Activated T-helper 17 cell treated with anti-CD3 and anti-CD28 coated beads, Interleukin-2, amount 50 U/mL, for 72 hours (primary cell): ENCODE data around the gene FRMD8. TPM values are rescaled to one million over a fixed set of nuclear protein-coding genes. Genes with fewer than 3 reads are reported as not detected.

Source experiments
- ATAC-seq: fragments of 150-1000 bp; cut with Tn5 transposase; replicated peaks from 2 replicates; pipeline ENCODE4 v1.10.0; 2021; ENCODE audit warnings: mild to moderate bottlenecking, moderate library complexity
- H3K27ac Mint-ChIP-seq: one replicate; pipeline ENCODE4 v1.8.0; 2022; ENCODE audit warnings: mixed read lengths
- H3K27me3 Mint-ChIP-seq: one replicate; pipeline ENCODE4 v1.8.0; 2022; ENCODE audit warnings: mixed read lengths
- H3K36me3 Mint-ChIP-seq: one replicate; pipeline ENCODE4 v1.8.0; 2022; ENCODE audit warnings: low read depth, mild to moderate bottlenecking, mixed read lengths
- H3K4me1 Mint-ChIP-seq: one replicate; pipeline ENCODE4 v1.8.0; 2022; ENCODE audit warnings: mixed read lengths
- H3K4me3 Mint-ChIP-seq: one replicate; pipeline ENCODE4 v1.8.0; 2022; ENCODE audit warnings: mild to moderate bottlenecking, mixed read lengths
- H3K9me3 Mint-ChIP-seq: one replicate; pipeline ENCODE4 v1.8.0; 2022; ENCODE audit warnings: mixed read lengths
- total RNA-seq, 2 donors: library from RNA; stranded (reverse); gene quantifications; one replicate each; pipeline ENCODE4 v1.2.3, GENCODE V29; 2022

The FRMD8 gene
- total RNA-seq, 2 donors from 2014 or later: 49.6 to 52.1 TPM

DNA sequence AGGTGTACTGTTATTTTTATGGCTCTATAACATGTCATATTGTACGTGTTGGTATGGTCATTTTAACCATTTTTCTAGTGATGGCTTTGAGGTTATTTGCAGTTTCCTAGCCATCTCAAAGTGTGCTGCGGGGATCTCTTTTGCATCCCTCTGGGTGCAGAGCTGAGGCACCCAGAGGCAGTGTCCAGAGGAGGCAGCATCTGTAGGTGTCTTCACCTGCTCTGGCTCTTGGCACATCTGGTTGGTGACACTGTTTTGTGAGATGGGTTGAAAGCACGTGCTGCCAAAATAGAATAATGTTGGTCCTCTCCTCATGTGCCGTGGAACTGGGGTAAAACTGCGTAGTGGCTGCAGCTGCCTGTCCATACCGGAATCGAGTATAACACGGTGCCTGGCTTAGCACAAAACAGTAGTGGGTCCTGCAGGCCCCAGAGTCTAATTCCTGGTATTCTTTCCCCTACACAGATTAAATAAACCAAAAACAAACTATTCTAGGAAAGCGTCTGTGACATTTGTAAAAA, 49.0 kb downstream of the FRMD8 start:
- Mint-ChIP-seq H3K27ac (peak overlapping the region; percentile 67), H3K4me3 (peak overlapping the region; percentile 99), H3K36me3 (peaks cover 100% of the 10 kb centered on the region), H3K9me3 (no peaks in the 10 kb centered on the region), H3K4me1 (peaks cover 63% of the 10 kb centered on the region), H3K27me3 (no peaks in the 10 kb centered on the region)
- no peak for ATAC-seq

DNA sequence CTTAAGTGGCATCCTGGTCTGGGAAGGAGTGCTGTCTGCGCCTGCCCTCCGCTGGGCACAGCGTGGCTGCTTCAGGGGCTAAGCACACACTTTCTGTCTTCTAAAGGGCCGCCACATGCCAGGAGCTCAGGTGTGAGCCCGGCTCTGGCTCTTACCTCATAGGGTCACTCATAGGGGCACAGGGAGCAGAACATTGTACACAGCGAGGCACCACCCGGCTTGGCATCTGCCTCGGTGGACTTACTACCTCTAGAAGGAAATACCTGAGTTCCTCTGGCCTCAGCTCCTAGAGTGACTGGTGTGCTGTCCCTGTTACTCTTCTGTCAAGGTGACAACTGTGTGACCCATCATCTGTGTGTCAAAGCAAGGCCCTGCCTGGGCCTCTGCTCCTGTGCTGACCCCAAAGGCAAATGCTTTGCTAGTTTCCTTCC, 49.6 kb downstream of the FRMD8 start:
- ATAC-seq: peak; percentile 19
- Mint-ChIP-seq H3K36me3 (peaks cover 100% of the 10 kb centered on the region), H3K27ac (peak overlapping the region; percentile 67), H3K4me3 (peak overlapping the region; percentile 99), H3K27me3 (no peaks in the 10 kb centered on the region), H3K4me1 (peaks cover 63% of the 10 kb centered on the region), H3K9me3 (no peaks in the 10 kb centered on the region)

DNA sequence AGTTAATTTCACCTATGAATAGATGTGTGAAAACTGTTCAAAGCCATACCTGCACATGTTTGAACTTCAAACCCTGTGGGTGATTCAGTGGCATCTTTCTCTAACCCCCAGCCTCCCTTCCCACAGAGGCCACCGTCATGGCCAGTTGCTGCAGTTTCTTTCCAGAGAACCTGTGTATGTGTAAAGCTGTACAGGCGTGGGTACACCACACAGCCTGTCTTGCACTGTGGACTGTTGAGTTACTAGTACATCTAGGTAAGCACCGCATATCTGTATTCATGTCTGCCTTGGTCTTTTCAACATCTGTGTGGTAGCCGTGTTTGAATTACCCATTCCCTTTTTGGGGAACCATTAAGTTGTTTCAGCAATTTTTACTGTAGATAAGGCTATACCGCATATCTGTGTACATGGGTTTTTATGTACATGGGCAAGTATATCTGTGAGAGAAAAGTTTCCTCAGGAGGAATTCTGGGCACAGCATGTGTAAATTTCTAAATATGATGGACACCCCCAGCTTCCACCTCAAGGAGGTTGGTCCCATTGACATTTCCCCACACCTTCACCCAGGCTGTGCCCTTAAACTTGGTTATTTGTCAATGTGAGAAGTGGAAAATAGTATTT, 50.1 kb downstream of the FRMD8 start:
- H3K27ac Mint-ChIP-seq: peak overlapping the region; percentile 50
- H3K4me1 Mint-ChIP-seq: peaks cover 59% of the 10 kb centered on the region
- H3K36me3 Mint-ChIP-seq: peaks cover 100% of the 10 kb centered on the region
- ATAC-seq: peak; percentile 19
- H3K4me3 Mint-ChIP-seq: peak overlapping the region; percentile 99
- H3K27me3 Mint-ChIP-seq: no peaks in the 10 kb centered on the region
- H3K9me3 Mint-ChIP-seq: no peaks in the 10 kb centered on the region

DNA sequence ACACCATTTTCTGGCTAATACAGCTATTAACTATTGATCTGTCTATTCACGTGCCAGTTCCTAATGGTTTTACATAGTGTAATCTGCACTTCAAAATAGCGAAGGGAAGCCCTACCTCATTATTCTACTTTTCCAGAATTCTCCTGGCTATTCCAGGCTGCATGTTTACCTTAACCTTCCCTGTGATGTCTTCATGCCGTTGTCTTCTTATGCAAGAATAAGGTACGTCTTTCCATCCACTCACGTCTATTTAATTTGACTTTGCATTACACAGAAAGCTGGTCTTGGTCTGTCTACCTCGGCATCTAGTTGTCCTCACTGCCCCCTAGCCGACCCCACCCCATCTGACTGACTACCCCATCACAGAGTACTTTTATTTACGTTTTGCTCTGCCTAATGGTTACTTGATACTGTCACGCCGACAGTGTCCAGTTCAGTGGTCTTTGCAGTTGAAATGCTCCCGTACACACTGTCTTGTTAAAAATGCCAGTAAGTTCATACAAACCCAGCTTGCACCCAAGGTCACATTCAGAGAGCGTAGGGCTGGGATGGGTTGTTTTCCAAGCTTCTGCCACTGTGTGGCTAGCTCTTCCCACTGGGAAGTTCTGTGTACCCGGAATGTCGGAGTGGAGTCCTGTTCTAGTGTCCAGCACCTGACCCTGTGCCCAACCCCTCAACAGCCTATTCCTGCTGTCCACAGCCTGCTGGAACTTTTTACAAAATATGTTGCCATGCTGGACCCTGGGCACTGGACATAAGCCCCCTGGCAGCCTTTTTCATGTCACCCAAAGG, 51.2 kb downstream of the FRMD8 start:
- ATAC-seq: no peak
- H3K9me3 Mint-ChIP-seq: no peaks in the 10 kb centered on the region
- H3K4me3 Mint-ChIP-seq: peak overlapping the region; percentile 99
- no peak overlapping the region for H3K27ac Mint-ChIP-seq
- no peaks in the 10 kb centered on the region for H3K27me3 Mint-ChIP-seq
- H3K4me1 Mint-ChIP-seq: peaks cover 52% of the 10 kb centered on the region
- H3K36me3 Mint-ChIP-seq: peaks cover 100% of the 10 kb centered on the region

DNA sequence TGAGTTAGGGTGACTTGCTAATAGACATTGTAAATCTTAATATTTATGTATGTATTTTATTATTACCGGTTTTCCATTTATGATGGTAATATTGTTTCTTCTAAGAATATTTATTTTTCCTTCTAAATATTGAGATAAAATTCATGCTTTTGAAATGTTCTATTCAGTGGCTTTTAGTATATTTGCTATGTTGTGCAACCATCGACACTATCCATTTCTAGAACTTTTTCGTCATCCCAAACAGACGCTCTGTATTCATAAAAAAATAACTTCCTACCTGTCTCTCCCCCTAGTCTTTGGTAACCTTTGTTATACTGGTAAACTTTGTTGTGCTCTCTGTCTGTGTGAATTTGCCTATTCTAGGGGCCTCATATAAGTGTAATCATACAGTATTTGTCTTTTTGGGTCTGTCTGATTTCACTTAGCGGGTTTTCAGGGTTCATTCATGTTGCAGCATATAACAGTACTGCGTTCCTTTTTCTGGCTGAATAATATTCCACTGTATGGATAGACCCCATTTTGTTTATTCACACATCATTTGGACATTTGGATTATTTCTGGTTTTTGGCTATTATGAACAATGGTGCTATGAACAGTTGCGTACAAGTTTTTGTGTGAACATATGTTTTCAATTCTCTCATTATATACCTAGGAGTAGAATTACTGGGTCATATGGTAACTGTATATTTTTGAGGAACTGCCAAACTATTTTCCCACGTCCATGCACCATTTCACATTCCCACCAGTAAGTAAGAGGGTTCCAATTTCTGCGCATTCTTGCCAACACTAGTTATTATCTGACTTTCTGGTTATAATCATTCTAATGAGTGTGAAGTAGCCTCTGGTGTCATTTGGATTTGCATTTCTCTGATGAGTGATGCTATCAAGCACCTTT, 52.1 kb downstream of the FRMD8 start:
- Mint-ChIP-seq H3K9me3 (no peaks in the 10 kb centered on the region), H3K4me1 (peaks cover 50% of the 10 kb centered on the region), H3K27me3 (no peaks in the 10 kb centered on the region), H3K36me3 (peaks cover 100% of the 10 kb centered on the region), H3K4me3 (peak overlapping the region; percentile 99), H3K27ac (peak overlapping the region; percentile 88)
- no peak for ATAC-seq

DNA sequence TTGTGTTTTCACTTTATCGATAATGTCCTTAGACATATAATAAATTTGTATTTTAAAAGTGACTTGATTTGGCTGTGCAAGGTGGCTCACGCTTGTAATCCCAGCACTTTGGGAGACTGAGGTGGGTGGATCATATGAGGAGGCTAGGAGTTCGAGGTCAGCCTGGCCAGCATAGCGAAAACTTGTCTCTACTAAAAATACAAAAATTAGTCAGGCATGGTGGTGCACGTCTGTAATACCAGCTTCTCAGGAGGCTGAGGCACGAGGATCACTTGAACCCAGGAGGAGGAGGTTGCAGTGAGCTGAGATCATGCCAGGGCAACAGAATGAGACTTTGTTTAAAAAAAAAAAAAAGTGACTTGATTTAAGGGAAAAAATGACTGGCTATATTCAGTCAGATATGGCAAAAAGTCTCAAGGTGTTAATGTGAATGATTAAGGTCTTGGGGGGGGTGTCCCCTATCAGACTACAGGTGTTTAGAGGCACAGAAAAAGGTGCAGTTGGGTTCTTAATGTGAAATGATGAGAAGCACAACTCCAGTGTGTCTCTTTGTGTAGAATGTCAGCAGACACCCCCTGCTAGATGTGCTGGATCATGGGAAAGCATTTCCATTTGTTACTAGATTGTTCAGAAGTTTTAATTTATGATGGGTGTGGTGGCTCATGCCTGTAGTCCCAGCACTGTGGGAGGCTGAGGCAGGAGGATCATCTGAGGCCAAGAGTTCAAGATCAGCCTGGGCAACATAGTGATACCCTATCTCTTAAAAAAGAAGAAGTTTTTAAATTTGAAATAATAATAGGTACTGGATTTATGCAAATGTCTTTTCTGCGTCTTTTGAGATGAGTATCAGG, 53.1 kb downstream of the FRMD8 start:
- H3K4me3 Mint-ChIP-seq: peak overlapping the region; percentile 99
- no peaks in the 10 kb centered on the region for H3K27me3 Mint-ChIP-seq
- peak; percentile 37 for ATAC-seq
- H3K36me3 Mint-ChIP-seq: peaks cover 99% of the 10 kb centered on the region
- H3K27ac Mint-ChIP-seq: peak overlapping the region; percentile 88
- H3K9me3 Mint-ChIP-seq: no peaks in the 10 kb centered on the region
- peaks cover 55% of the 10 kb centered on the region for H3K4me1 Mint-ChIP-seq

DNA sequence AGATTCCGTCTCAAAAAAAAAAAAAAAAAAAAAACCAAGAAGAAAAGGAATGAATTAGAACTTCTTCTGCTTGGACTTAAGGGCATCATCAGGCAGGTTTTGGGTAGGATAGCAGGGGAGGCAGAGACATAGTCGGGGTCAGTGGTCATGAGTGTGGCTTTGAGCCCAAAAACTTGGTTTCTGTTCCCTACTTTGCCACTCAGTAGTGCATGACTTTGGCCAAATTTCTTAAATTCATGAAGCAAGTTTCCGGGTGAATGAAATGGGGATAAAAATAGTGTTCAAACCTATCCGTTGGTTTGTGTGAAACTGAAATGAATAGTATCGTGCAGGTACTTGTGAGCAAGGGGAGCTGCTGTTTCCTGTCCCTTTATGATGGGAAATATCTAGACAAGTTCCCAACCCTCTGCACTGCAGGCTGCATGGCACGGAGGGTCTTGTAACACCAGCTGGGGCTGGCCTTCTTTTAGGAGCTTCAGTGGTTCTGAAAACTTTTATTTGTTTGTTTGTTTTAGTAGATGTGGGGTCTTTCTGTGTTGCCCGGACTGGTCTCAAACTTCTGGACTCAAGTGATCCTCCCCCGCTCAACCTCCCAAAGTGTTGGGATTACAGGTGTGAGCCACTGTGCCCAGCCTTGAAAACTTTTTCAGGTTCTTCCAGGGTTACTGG, 54.5 kb downstream of the FRMD8 start:
- peak overlapping the region; percentile 99 for H3K4me3 Mint-ChIP-seq
- H3K36me3 Mint-ChIP-seq: peaks cover 94% of the 10 kb centered on the region
- peak; percentile 3 for ATAC-seq
- H3K27me3 Mint-ChIP-seq: no peaks in the 10 kb centered on the region
- H3K27ac Mint-ChIP-seq: peak overlapping the region; percentile 88
- peaks cover 46% of the 10 kb centered on the region for H3K4me1 Mint-ChIP-seq
- H3K9me3 Mint-ChIP-seq: no peaks in the 10 kb centered on the region

DNA sequence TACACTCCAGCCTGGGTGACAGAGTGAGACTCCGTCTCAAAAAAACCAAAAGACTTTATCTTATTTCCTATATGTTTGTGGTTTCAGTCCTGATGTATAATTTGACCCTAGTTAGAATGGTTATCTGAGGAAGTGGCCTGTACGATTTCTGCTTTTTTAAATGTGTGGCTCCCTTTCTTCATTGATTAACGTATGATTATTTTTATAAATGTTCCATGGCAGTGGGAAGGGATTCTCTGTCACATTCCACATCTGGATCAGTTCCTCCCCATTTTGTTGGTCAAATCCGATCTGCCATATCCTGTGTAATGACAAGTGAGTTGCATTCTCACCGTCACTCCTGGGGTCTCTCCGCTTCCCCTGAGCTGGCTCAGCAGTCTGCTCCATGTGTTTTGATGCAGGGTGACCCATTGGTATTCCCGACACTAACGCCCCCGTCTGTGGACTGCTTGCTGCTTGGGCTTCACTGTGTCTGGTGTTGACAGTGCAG, 56.5 kb downstream of the FRMD8 start:
- Mint-ChIP-seq H3K4me3 (peak overlapping the region; percentile 38), H3K9me3 (no peaks in the 10 kb centered on the region), H3K4me1 (peaks cover 31% of the 10 kb centered on the region), H3K36me3 (peaks cover 88% of the 10 kb centered on the region), H3K27ac (peak overlapping the region; percentile 91), H3K27me3 (no peaks in the 10 kb centered on the region)
- ATAC-seq: no peak

DNA sequence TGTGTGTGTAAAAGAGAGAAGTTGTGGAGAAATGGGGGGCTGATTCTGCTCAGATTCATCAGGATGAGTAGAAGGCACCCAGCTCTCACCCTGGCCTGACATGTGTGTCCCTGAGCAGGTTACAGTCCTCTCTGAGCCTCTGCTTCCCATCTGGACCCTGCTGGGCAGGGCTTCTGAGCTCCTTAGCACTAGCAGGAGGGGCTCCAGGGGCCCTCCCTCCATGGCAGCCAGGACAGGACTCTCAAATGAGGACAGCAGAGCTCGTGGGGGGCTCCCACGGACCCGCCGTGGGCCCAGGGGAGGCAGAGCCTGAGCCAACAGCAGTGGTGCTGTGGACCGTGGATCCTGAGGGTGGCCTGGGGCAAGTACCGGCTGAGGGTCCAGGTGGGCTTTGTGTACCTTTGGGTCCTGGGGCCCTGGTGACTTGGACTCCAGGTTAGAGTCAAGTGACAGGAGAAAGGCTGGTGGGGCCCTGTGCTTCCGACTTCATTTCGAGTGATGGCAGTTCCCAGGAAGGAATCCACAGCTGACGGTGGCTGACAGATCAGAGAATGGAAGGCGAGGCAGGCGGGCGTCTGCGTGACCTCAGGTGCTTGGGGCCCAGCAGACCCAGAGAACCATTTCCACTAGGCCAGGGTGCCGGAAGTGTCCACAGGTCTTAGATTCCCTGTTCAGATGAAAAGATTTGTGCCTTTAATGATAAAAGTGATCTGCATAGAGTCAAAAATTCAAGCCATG, 58.0 kb downstream of the FRMD8 start:
- Mint-ChIP-seq H3K27me3 (no peaks in the 10 kb centered on the region), H3K4me1 (peaks cover 25% of the 10 kb centered on the region), H3K27ac (peak overlapping the region; percentile 91), H3K4me3 (peak overlapping the region; percentile 0), H3K36me3 (peaks cover 72% of the 10 kb centered on the region), H3K9me3 (no peaks in the 10 kb centered on the region)
- peak; percentile 2 for ATAC-seq

DNA sequence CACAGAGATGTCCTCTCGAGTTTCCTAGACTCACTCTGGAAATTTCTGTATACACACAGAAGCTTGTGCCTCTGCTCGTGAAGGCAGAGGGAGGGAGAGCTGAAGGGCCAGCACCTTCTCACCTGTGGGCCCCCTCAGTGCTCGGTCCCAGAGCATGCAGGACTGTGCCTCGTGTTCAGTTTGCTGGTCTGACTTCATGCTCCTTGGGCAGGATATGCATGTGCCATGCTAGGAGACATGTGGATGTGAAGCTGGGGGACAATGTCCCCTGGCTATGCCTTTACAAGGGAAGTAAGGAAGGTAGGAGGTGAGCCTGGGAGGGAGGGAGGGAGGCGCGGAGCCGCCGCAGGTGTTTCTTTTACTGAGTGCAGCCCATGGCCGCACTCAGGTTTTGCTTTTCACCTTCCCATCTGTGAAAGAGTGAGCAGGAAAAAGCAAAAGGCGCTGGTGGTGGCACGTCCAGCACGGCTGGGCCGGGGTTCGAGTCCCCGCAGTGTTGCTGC, 58.7 kb downstream of the FRMD8 start:
- no peaks in the 10 kb centered on the region for H3K9me3 Mint-ChIP-seq

DNA sequence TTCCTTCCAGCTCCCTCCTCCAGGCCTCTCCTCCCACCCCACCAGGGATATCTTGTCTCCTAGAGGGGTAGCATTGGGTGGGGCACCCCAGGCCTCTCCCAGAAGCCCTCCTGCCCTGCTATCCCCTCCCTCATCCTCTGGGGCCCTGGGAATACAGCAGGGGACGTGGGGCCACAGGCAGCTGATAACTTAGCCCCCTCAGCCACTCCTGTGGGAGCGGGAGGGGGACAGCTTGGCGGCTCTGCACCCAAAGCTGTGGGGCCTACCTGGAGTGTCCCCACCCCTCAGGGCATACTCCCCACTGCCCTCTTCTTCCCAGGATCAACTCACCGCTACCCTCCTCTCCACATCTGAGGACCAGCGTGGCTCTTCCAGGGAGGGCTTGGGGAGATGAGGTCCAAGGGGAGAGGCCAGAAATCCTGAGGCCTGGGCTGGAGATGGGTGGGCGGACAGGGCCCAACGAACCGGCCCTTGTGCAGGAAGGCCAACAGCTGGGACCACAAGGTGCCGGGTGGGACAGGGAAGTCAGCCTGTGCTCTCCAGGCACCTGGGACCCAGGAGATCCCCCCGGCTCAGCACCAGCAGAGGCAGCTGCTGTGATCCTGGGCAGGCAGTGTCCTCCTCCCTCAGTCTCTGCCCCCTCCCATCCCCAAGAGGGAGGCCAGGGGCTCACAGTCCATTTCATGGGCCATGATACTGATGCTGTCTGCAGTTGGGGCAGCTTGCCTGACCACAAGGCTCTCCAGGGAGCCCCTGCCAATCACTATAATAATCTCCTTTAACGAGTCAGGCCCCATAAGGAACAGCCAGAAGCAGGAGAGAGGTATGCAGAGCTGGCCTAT, 59.4 kb downstream of the FRMD8 start:
- Mint-ChIP-seq H3K27ac (peak overlapping the region; percentile 92), H3K9me3 (no peaks in the 10 kb centered on the region), H3K4me1 (peaks cover 18% of the 10 kb centered on the region), H3K4me3 (peak overlapping the region; percentile 42), H3K27me3 (no peaks in the 10 kb centered on the region), H3K36me3 (peaks cover 59% of the 10 kb centered on the region)
- peak; percentile 18 for ATAC-seq

More for the DNA sequence above, 58.7 kb downstream of the FRMD8 start:
- peaks cover 65% of the 10 kb centered on the region for H3K36me3 Mint-ChIP-seq
- peaks cover 21% of the 10 kb centered on the region for H3K4me1 Mint-ChIP-seq
- ATAC-seq: peak; percentile 8
- peak overlapping the region; percentile 91 for H3K27ac Mint-ChIP-seq
- no peaks in the 10 kb centered on the region for H3K27me3 Mint-ChIP-seq
- peak overlapping the region; percentile 0 for H3K4me3 Mint-ChIP-seq
